Endothelial cell of umbilical vein (primary cell): ENCODE data around the gene TOMM34. TPM values are rescaled to one million over a fixed set of nuclear protein-coding genes. Genes with fewer than 3 reads are reported as not detected.

ENCODE experiments used
- BruUV-seq: library from RNA; stranded (reverse); fragments of 400-500 nt; replicated peaks from 2 replicates; lab custom pipeline; 2021; lab: Mats Ljungman, UMichigan
- CTCF ChIA-PET: fragments of 300-600, 350-600 bp; sonication (Branson Sonifier 250); formaldehyde crosslinking; loops from one replicate; lab custom pipeline; 2021; ENCODE audit warnings: antibody characterized with exemption, inconsistent platforms; lab: Charles Lee
- POLR2A ChIA-PET: fragments of 300-600, 350-600 bp; sonication (Branson Sonifier 250); formaldehyde crosslinking; loops from one replicate; lab custom pipeline; 2021; ENCODE audit warnings: antibody characterized with exemption, inconsistent platforms; lab: Charles Lee
- DNase-seq: peaks from one replicate; pipeline ENCODE4 v3.0.0-alpha.2; 2011; ENCODE audit warnings: low read depth, low spot score
- FAIRE-seq: peaks from 2 replicates; lab custom pipeline; 2011; peaks lifted over from hg19 to GRCh38; lab: Jason Lieb, UNC
- H2AFZ ChIP-seq: 2 replicates; pipeline ENCODE4 v1.6.0; 2012; ENCODE audit warnings: low read depth, low read length, control low read depth, inconsistent platforms
- H3K27ac ChIP-seq: 2 replicates; pipeline ENCODE4 v1.5.1; 2011; ENCODE audit warnings: low read depth, mild to moderate bottlenecking, control low read depth, low read length, moderate library complexity; ENCODE audit not compliant: insufficient read depth
- H3K27me3 ChIP-seq, 2 experiments: 2 replicates each; pipeline versions ENCODE4 v1.6.0 to v1.6.1; 2011; ENCODE audit warnings: low read length in 2 of 2, mixed read lengths in 1 of 2; ENCODE audit not compliant: control insufficient read depth in 2 of 2, insufficient read depth in 2 of 2
- H3K36me3 ChIP-seq, 2 experiments: 2 replicates in 1 of 2; 3 replicates in 1 of 2; pipeline ENCODE4 v1.5.1; 2011; ENCODE audit warnings: low read length in 2 of 2, mild to moderate bottlenecking in 1 of 2, moderate library complexity in 1 of 2; ENCODE audit not compliant: control insufficient read depth in 2 of 2, insufficient read depth in 2 of 2; ENCODE audit errors: extremely low read depth in 1 of 2
- H3K4me1 ChIP-seq: 3 replicates; pipeline ENCODE4 v1.5.1; 2011; ENCODE audit warnings: mild to moderate bottlenecking, low read length; ENCODE audit not compliant: control insufficient read depth, insufficient read depth; ENCODE audit errors: extremely low read depth
- H3K4me2 ChIP-seq: 2 replicates; pipeline ENCODE4 v1.6.1; 2011; ENCODE audit warnings: low read length, control low read depth, mixed read lengths; ENCODE audit not compliant: insufficient read depth
- H3K4me3 ChIP-seq, 3 experiments: fragments of 200-600 bp in 1 of 3; sonication (generic), shearing (Covaris generic) in 1 of 3; replicated peaks in 1 of 3; 2 replicates each; pipeline ENCODE4 v1.5.1; 2011 to 2016; ENCODE audit warnings: control low read depth in 3 of 3, low read length in 3 of 3, mild to moderate bottlenecking in 2 of 3, inconsistent platforms in 1 of 3, low read depth in 1 of 3, moderate library complexity in 1 of 3; ENCODE audit not compliant: insufficient read depth in 1 of 3
- H3K79me2 ChIP-seq: 2 replicates; pipeline ENCODE4 v1.6.0; 2012; ENCODE audit warnings: low read length, inconsistent platforms; ENCODE audit not compliant: control insufficient read depth, insufficient read depth
- H3K9ac ChIP-seq: replicated peaks from 2 replicates; pipeline ENCODE3; 2011; ENCODE audit warnings: low read length, control low read depth; ENCODE audit not compliant: insufficient read depth; ENCODE audit errors: extremely low read depth
- H3K9me1 ChIP-seq: replicated peaks from 3 replicates; pipeline ENCODE4 v1.6.0; 2011; ENCODE audit warnings: mild to moderate bottlenecking, low read length; ENCODE audit not compliant: control insufficient read depth, insufficient read depth; ENCODE audit errors: extremely low read depth
- H3K9me3 ChIP-seq: replicated peaks from 2 replicates; pipeline ENCODE4 v1.5.1; 2012; ENCODE audit warnings: low read length, inconsistent platforms; ENCODE audit not compliant: control insufficient read depth, insufficient read depth
- H4K20me1 ChIP-seq: replicated peaks from 2 replicates; pipeline ENCODE3; 2011; ENCODE audit warnings: mild to moderate bottlenecking, low read length; ENCODE audit not compliant: control insufficient read depth, insufficient read depth; ENCODE audit errors: extremely low read depth
- CTCF ChIP-seq, 2 donors: IDR thresholded peaks; 1 replicate in 1 of 2; 2 replicates in 1 of 2; pipeline ENCODE4 v1.5.1; 2011; ENCODE audit warnings: low read length in 2 of 2, mild to moderate bottlenecking in 2 of 2, moderate library complexity in 2 of 2, control low read depth in 1 of 2, inconsistent platforms in 1 of 2, low read depth in 1 of 2; ENCODE audit not compliant: insufficient read depth in 1 of 2; ENCODE audit errors: extremely low read depth in 1 of 2
- EZH2 ChIP-seq: IDR thresholded peaks from 2 replicates; pipeline ENCODE4 v1.6.1; 2012; ENCODE audit warnings: borderline replicate concordance, low read depth, mild to moderate bottlenecking, moderate library complexity, low read length, inconsistent platforms; ENCODE audit not compliant: severe bottlenecking
- FOS ChIP-seq: IDR thresholded peaks from 2 replicates; pipeline ENCODE4 v1.6.1; 2011; ENCODE audit warnings: mild to moderate bottlenecking, low read length, moderate library complexity, borderline replicate concordance; ENCODE audit not compliant: insufficient read depth
- GATA2 ChIP-seq: IDR thresholded peaks from 2 replicates; pipeline ENCODE4 v1.7.0; 2011; ENCODE audit warnings: low read depth, mild to moderate bottlenecking, moderate library complexity, mixed read lengths, low read length; ENCODE audit not compliant: insufficient read length, insufficient read depth
- JUN ChIP-seq: IDR thresholded peaks from 2 replicates; pipeline ENCODE4 v1.6.1; 2011; ENCODE audit warnings: borderline replicate concordance, low read depth; ENCODE audit not compliant: insufficient read length, insufficient read depth
- MAX ChIP-seq: IDR thresholded peaks from 2 replicates; pipeline ENCODE4 v1.6.1; 2011; ENCODE audit not compliant: insufficient read depth, insufficient read length
- MYC ChIP-seq: IDR thresholded peaks from one replicate; pipeline ENCODE4 v1.6.1; 2011; ENCODE audit warnings: mild to moderate bottlenecking, low read depth, low read length
- POLR2A ChIP-seq: IDR thresholded peaks from 2 replicates; pipeline ENCODE4 v1.6.1; 2012; ENCODE audit warnings: low read depth, mild to moderate bottlenecking, control low read depth, low read length
- POLR2AphosphoS5 ChIP-seq: IDR thresholded peaks from 2 replicates; pipeline ENCODE4 v1.6.1; 2012; ENCODE audit warnings: low read depth, mild to moderate bottlenecking, control low read depth, low read length, moderate library complexity; ENCODE audit not compliant: insufficient read depth
- dilution Hi-C: fragments of 300-500 bp; cut with MboI; formaldehyde crosslinking; loops from one replicate; pipeline ENCODE4 v1.15.0; 2019; ENCODE audit warnings: low sequenced_read_pairs; ENCODE audit not compliant: extremely low pct_ligation_motif_present
- intact Hi-C: fragments of 100-400 bp; cut with micrococcal nuclease; formaldehyde crosslinking; loops from one replicate; pipeline ENCODE4 v1.10.0; 2022
- polyA plus RNA-seq, 4 experiments: library from polyadenylated mRNA; depleted of rRNA in 3 of 4; stranded (reverse) in 3 of 4; unstranded in 1 of 4; fragments of >200 nt; gene quantifications; 2 replicates each; pipeline versions ENCODE4 v1.2.1 to v1.2.3, GENCODE V29; 2011 to 2012; ENCODE audit warnings: missing spikeins in 1 of 4
- total RNA-seq: library from RNA; stranded (reverse); gene quantifications from 2 replicates; pipeline ENCODE4 v1.2.3, GENCODE V29; 2021

TOMM34 gene
- total and polyA plus RNA-seq, 2 donors (not counting 3 experiments of a cell fraction or from before 2014, with no cell fraction given), result 36.3 to 44.2 TPM

- Histone ChIP-seq H3K27me3 (no peaks in the 10 kb centered on the region), H3K27ac (no peak overlapping the region), H4K20me1 (no peaks in the 10 kb centered on the region), H3K36me3 (peaks cover 0 to 2% of the 10 kb centered on the region in 2 experiments), H3K9me3 (no peaks in the 10 kb centered on the region), H3K4me1 (no peaks in the 10 kb centered on the region), H2AFZ (no peak overlapping the region), H3K4me3 (no peak overlapping the region), H3K9ac (no peak overlapping the region), H3K9me1 (no peaks in the 10 kb centered on the region), H3K79me2 (no peaks in the 10 kb centered on the region), H3K4me2 (no peak overlapping the region)
- DNase-seq (no peak), FAIRE-seq (no peak)
- intact Hi-C loops, result no loop called here
- ChIA-PET POLR2A (no interaction called here), CTCF (interaction anchor here (0.7 kb wide), 1 partner anchor 501 kb away, joined by 3 read pairs; no protein-coding TSS in a partner anchor)
- no peak for TF ChIP-seq CTCF (IDR thresholded peaks at IDR 0.05; ENCODE audit: extremely low read depth in 1 of 2, insufficient read depth in 1 of 2, low read depth in 1 of 2, low read length in 2 of 2)
- TF ChIP-seq EZH2, result no peak
- TF ChIP-seq JUN, result no peak
- dilution Hi-C loops, result no loop called here
- BruUV-seq, result no TSS peak
Measured at GRCh38 chr20:44930517-44931168, 29.6 kb downstream of the TOMM34 start.

DNA sequence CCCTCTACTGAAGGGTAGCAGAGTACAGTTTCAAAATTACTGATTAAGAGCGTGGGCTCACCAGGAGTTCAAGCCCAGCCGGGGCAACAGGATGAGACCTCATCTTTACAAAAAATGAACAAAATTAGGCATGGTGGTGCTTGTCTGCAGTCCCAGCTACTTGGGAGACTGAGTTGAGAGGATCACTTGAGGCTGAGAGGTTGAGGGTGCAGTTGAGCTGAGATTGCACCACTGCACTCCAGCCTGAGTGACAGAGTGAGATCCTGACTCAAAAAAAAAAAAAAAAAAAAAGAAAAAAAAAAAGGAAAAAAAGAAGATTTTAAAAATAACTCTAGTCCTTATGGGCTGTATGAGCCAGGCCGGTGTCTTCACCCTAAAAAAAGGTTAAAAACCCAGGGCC is 31.6 kb downstream of the TOMM34 start:
- POLR2A ChIA-PET, result no interaction called here
- peaks cover 0 to 2% of the 10 kb centered on the region in 2 experiments for H3K36me3 ChIP-seq
- no peaks in the 10 kb centered on the region for H3K4me1 ChIP-seq
- no peak overlapping the region for H3K9ac ChIP-seq
- H3K9me1 ChIP-seq, result no peaks in the 10 kb centered on the region
- BruUV-seq, result no TSS peak
- H3K9me3 ChIP-seq, result no peaks in the 10 kb centered on the region
- FAIRE-seq (no peak), DNase-seq (no peak)
- H3K27ac ChIP-seq, result no peak overlapping the region
- no peaks in the 10 kb centered on the region for H3K79me2 ChIP-seq
- H3K4me3 ChIP-seq, result no peak overlapping the region
- no peak overlapping the region for H2AFZ ChIP-seq
- CTCF ChIA-PET, result interaction anchor here (1.2 kb wide), 1 partner anchor 34 kb away, joined by 3 read pairs; no protein-coding TSS in a partner anchor
- TF ChIP-seq MAX (no peak), FOS (no peak), CTCF (IDR thresholded peaks at IDR 0.05; ENCODE audit: extremely low read depth in 1 of 2, insufficient read depth in 1 of 2, low read depth in 1 of 2, low read length in 2 of 2) (no peak), POLR2A (no peak), GATA2 (no peak), EZH2 (no peak), JUN (no peak), POLR2AphosphoS5 (no peak), MYC (no peak)
- dilution Hi-C loops, result no loop called here
- no peaks in the 10 kb centered on the region for H3K27me3 ChIP-seq
- no peaks in the 10 kb centered on the region for H4K20me1 ChIP-seq
- H3K4me2 ChIP-seq, result no peak overlapping the region
- intact Hi-C loops, result no loop called here
